GM18505 (cell line): ENCODE results near the gene CRYGN.

Experiments
- ATAC-seq: cut with Tn5 transposase; IDR thresholded peaks from one replicate; pipeline ENCODE4 v1.9.1; 2021; ENCODE audit not compliant: unreplicated experiment
- POLR2A ChIP-seq: IDR thresholded peaks from 4 replicates; pipeline ENCODE4 v1.6.1; 2011; ENCODE audit warnings: borderline replicate concordance; ENCODE audit not compliant: insufficient read depth, insufficient read length; ENCODE audit errors: extremely low read depth

CRYGN gene

GRCh38 chr7:151470711-151471110, 30.8 kb upstream of the CRYGN start:
- no peak for ATAC-seq
- TF ChIP-seq POLR2A: no peak

- no peak for TF ChIP-seq POLR2A
- ATAC-seq: no peak
Observed at GRCh38 chr7:151469281-151469680, 29.3 kb upstream of the CRYGN start.

- ATAC-seq: no peak
Observed at GRCh38 chr7:151468217-151469018, 28.5 kb upstream of the CRYGN start.

GRCh38 chr7:151465169-151465568, 25.2 kb upstream of the CRYGN start:
- TF ChIP-seq POLR2A: no peak

More at GRCh38 chr7:151468217-151469018, 28.5 kb upstream of the CRYGN start:
- no peak for TF ChIP-seq POLR2A

GRCh38 chr7:151462306-151462779, 22.4 kb upstream of the CRYGN start:
- TF ChIP-seq POLR2A: no peak

More at GRCh38 chr7:151465169-151465568, 25.2 kb upstream of the CRYGN start:
- no peak for ATAC-seq

GRCh38 chr7:151461942-151462230, 21.9 kb upstream of the CRYGN start:
- no peak for TF ChIP-seq POLR2A

More at GRCh38 chr7:151462306-151462779, 22.4 kb upstream of the CRYGN start:
- ATAC-seq: no peak

GRCh38 chr7:151461096-151461941, 21.4 kb upstream of the CRYGN start:
- no peak for ATAC-seq
- no peak for TF ChIP-seq POLR2A

More at GRCh38 chr7:151461942-151462230, 21.9 kb upstream of the CRYGN start:
- ATAC-seq: no peak

GRCh38 chr7:151460474-151460855, 20.5 kb upstream of the CRYGN start:
- TF ChIP-seq POLR2A: no peak
- no peak for ATAC-seq

GRCh38 chr7:151459726-151460473, 20.0 kb upstream of the CRYGN start:
- no peak for ATAC-seq
- no peak for TF ChIP-seq POLR2A

GRCh38 chr7:151457534-151457933, 17.6 kb upstream of the CRYGN start:
- ATAC-seq: no peak

GRCh38 chr7:151456782-151457181, 16.8 kb upstream of the CRYGN start:
- TF ChIP-seq POLR2A: no peak
- no peak for ATAC-seq

More at GRCh38 chr7:151457534-151457933, 17.6 kb upstream of the CRYGN start:
- no peak for TF ChIP-seq POLR2A

GRCh38 chr7:151456276-151456675, 16.3 kb upstream of the CRYGN start:
- ATAC-seq: no peak
- no peak for TF ChIP-seq POLR2A

GRCh38 chr7:151455690-151456089, 15.7 kb upstream of the CRYGN start:
- no peak for ATAC-seq

More at GRCh38 chr7:151455690-151456089, 15.7 kb upstream of the CRYGN start:
- TF ChIP-seq POLR2A: no peak
